ENCODE data around the gene NEDD4L. TPM values are rescaled to one million over a fixed set of nuclear protein-coding genes. Genes with fewer than 3 reads are reported as not detected.

Gene NEDD4L
- total and polyA plus RNA-seq, 4 donors = 10.2 to 20.3 (median 13.2) TPM

DNA sequence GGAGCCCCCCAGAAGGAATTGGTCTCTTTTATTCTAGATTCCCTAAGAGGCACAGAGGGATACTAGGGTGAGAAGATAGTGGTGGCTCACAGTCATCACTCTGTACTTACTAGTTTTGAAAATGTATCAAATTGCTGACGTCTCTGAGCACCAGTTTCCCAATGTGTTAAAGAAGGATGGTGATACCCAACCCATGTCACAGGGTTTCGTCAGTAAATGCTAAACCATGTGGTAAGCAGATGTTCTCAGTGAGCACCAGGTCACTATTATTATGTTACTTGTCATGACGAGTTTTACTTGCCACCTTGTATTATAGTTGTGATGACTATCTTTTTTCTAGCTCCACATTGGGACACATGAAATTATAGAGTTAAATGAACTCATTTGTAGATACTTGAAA is 54.7 kb downstream of the NEDD4L start (continued):
- TF ChIP-seq, protein P1, sequence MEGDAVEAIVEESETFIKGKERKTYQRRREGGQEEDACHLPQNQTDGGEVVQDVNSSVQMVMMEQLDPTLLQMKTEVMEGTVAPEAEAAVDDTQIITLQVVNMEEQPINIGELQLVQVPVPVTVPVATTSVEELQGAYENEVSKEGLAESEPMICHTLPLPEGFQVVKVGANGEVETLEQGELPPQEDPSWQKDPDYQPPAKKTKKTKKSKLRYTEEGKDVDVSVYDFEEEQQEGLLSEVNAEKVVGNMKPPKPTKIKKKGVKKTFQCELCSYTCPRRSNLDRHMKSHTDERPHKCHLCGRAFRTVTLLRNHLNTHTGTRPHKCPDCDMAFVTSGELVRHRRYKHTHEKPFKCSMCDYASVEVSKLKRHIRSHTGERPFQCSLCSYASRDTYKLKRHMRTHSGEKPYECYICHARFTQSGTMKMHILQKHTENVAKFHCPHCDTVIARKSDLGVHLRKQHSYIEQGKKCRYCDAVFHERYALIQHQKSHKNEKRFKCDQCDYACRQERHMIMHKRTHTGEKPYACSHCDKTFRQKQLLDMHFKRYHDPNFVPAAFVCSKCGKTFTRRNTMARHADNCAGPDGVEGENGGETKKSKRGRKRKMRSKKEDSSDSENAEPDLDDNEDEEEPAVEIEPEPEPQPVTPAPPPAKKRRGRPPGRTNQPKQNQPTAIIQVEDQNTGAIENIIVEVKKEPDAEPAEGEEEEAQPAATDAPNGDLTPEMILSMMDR (IDR thresholded peaks at IDR 0.05; ENCODE audit: low read depth, low read length, missing input control) = no peak
- no peak for TF ChIP-seq HNF4A (conservative IDR thresholded peaks at IDR 0.05)
- TF ChIP-seq YY1 (IDR thresholded peaks at IDR 0.05) = no peak
- TF ChIP-seq JUND (IDR thresholded peaks at IDR 0.05) = no peak

DNA sequence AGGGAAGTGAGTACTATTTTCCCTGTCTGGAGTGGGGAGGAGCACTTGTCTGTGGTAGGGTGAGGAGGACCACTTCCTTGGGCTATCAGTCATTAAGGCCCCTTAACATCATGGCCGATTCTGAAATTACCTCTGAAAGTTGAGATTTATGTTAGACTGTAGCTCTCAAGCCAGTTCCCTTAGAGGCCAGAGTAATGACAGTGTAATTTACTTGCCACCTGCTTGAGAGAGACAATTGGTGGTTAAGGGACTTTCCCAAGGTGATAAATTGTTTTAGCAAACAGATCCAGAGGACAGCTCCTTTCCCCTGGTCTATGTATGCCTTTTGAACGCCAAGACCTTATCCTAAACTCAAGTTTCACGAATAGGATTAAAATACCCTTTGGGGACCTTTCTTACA is 56.1 kb downstream of the NEDD4L start:
- DNase-seq (ENCODE audit: low spot score) = no peak
- peaks cover 7 to 52% (median 40%) of the 10 kb centered on the region in 4 donors for H3K4me1 ChIP-seq (ENCODE audit: control insufficient read depth in 4 of 4, insufficient read depth in 4 of 4, low read length in 3 of 4)
- no peaks in the 10 kb centered on the region for H3K36me3 ChIP-seq (ENCODE audit: control insufficient read depth in 4 of 4, insufficient read depth in 3 of 4, low read depth in 1 of 4, low read length in 3 of 4)
- H3K4me3 ChIP-seq (ENCODE audit: low read depth in 1 of 3, low read length in 3 of 3) = no peak overlapping the region
- no peaks in the 10 kb centered on the region for H3K9me3 ChIP-seq (ENCODE audit: control insufficient read depth in 4 of 4, low read length in 3 of 4)
- WGBS = 80% methylated on average over 3 of the region's 3 CpGs
- H3K27me3 ChIP-seq (ENCODE audit: control insufficient read depth in 4 of 4, insufficient read depth in 4 of 4, low read length in 3 of 4) = no peaks in the 10 kb centered on the region
- H3K27ac ChIP-seq (ENCODE audit: low read depth in 1 of 2, low read length in 2 of 2) = no peak overlapping the region
- TF ChIP-seq HNF4G (IDR thresholded peaks at IDR 0.05) = no peak
- no peak for TF ChIP-seq RXRA (IDR thresholded peaks at IDR 0.05)
- TF ChIP-seq GABPA (IDR thresholded peaks at IDR 0.05 in 1 of 2, conservative IDR thresholded peaks at IDR 0.05 in 1 of 2) = no peak
- TF ChIP-seq NR2F2 (IDR thresholded peaks at IDR 0.05) = no peak
- no peak for TF ChIP-seq RAD21 (IDR thresholded peaks at IDR 0.05)
- no peak for TF ChIP-seq HNF4A (conservative IDR thresholded peaks at IDR 0.05)
- TF ChIP-seq, protein P2, sequence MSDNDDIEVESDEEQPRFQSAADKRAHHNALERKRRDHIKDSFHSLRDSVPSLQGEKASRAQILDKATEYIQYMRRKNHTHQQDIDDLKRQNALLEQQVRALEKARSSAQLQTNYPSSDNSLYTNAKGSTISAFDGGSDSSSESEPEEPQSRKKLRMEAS (IDR thresholded peaks at IDR 0.05) = no peak
- TF ChIP-seq, protein P3, sequence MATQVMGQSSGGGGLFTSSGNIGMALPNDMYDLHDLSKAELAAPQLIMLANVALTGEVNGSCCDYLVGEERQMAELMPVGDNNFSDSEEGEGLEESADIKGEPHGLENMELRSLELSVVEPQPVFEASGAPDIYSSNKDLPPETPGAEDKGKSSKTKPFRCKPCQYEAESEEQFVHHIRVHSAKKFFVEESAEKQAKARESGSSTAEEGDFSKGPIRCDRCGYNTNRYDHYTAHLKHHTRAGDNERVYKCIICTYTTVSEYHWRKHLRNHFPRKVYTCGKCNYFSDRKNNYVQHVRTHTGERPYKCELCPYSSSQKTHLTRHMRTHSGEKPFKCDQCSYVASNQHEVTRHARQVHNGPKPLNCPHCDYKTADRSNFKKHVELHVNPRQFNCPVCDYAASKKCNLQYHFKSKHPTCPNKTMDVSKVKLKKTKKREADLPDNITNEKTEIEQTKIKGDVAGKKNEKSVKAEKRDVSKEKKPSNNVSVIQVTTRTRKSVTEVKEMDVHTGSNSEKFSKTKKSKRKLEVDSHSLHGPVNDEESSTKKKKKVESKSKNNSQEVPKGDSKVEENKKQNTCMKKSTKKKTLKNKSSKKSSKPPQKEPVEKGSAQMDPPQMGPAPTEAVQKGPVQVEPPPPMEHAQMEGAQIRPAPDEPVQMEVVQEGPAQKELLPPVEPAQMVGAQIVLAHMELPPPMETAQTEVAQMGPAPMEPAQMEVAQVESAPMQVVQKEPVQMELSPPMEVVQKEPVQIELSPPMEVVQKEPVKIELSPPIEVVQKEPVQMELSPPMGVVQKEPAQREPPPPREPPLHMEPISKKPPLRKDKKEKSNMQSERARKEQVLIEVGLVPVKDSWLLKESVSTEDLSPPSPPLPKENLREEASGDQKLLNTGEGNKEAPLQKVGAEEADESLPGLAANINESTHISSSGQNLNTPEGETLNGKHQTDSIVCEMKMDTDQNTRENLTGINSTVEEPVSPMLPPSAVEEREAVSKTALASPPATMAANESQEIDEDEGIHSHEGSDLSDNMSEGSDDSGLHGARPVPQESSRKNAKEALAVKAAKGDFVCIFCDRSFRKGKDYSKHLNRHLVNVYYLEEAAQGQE (IDR thresholded peaks at IDR 0.05) = no peak
- TF ChIP-seq YY1 (IDR thresholded peaks at IDR 0.05) = no peak
- TF ChIP-seq SP1 (IDR thresholded peaks at IDR 0.05) = no peak
- TF ChIP-seq, protein P1 (IDR thresholded peaks at IDR 0.05; ENCODE audit: low read depth, low read length, missing input control) = no peak
- no peak for TF ChIP-seq FOXA2 (IDR thresholded peaks at IDR 0.05)
- no peak for TF ChIP-seq TAF1 (conservative IDR thresholded peaks at IDR 0.05)
- TF ChIP-seq, protein P4, sequence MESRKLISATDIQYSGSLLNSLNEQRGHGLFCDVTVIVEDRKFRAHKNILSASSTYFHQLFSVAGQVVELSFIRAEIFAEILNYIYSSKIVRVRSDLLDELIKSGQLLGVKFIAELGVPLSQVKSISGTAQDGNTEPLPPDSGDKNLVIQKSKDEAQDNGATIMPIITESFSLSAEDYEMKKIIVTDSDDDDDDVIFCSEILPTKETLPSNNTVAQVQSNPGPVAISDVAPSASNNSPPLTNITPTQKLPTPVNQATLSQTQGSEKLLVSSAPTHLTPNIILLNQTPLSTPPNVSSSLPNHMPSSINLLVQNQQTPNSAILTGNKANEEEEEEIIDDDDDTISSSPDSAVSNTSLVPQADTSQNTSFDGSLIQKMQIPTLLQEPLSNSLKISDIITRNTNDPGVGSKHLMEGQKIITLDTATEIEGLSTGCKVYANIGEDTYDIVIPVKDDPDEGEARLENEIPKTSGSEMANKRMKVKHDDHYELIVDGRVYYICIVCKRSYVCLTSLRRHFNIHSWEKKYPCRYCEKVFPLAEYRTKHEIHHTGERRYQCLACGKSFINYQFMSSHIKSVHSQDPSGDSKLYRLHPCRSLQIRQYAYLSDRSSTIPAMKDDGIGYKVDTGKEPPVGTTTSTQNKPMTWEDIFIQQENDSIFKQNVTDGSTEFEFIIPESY (IDR thresholded peaks at IDR 0.05) = no peak
- TF ChIP-seq EGR1 (IDR thresholded peaks at IDR 0.05; ENCODE audit: low read depth in 2 of 2) = no peak
- no peak for TF ChIP-seq FOXA1 (IDR thresholded peaks at IDR 0.05)
- H3K9ac ChIP-seq (ENCODE audit: low read depth in 1 of 2, low read length in 2 of 2) = no peak overlapping the region

Data from liver (tissue), 9 donors.